Mesodermal cell (in vitro differentiated cells): Measurements from ENCODE around the gene RAB18.

ENCODE experiments used
- H3K27ac ChIP-seq: 2 replicates; pipeline ENCODE4 v1.7.0; 2013; ENCODE audit warnings: mild to moderate bottlenecking, low read depth, low read length, moderate library complexity; ENCODE audit not compliant: severe bottlenecking
- H3K36me3 ChIP-seq: 2 replicates; pipeline ENCODE4 v1.7.1; 2013; ENCODE audit warnings: mild to moderate bottlenecking, low read length, moderate library complexity; ENCODE audit not compliant: control insufficient read depth, insufficient read depth
- H3K4me1 ChIP-seq: one replicate; pipeline ENCODE4 v1.7.1; 2013; ENCODE audit warnings: mild to moderate bottlenecking, low read length; ENCODE audit not compliant: insufficient read depth, control insufficient read depth, poor library complexity, severe bottlenecking
- H3K4me3 ChIP-seq: 2 replicates; pipeline ENCODE4 v1.7.0; 2013; ENCODE audit warnings: low read length, control low read depth, mild to moderate bottlenecking; ENCODE audit not compliant: insufficient read depth, poor library complexity, severe bottlenecking; ENCODE audit errors: extremely low read depth
- H3K9me3 ChIP-seq: 2 replicates; pipeline ENCODE4 v1.7.1; 2013; ENCODE audit warnings: mild to moderate bottlenecking, low read length, moderate library complexity; ENCODE audit not compliant: control insufficient read depth
- WGBS, 2 experiments: methylation state at CpG; one replicate each; pipeline ENCODE4 v1.1.5; 2013; ENCODE audit warnings: missing lambda C conversion rate in 2 of 2; ENCODE audit not compliant: insufficient coverage in 2 of 2; 5-methylcytosine and 5-hydroxymethylcytosine counted together

Gene RAB18

DNA sequence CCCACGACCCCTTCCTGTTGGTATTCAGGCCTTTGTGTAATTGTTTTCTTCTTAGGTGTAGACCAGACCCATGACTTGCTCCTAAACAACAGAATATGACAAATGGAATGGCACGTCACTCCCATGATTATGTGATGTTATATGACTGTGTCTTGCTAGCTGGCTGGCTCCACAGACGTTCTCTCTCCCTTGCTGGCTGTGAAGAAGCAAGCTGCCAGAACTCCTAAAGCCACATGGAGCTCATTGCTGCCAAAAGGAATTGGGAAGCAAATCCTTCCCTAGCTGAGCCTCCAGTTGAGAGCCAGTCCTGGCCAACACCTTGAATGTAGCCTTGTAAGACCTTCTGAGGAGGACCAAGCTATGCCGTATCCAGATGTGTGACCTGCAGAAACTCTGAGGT, 74.2 kb downstream of the RAB18 start:
- WGBS, 2 experiments, result 100% methylated on average over 1 to 2 of the region's 4 CpGs
- H3K9me3 ChIP-seq, result no peaks in the 10 kb centered on the region
- no peak overlapping the region for H3K4me3 ChIP-seq
- H3K27ac ChIP-seq, result no peak overlapping the region
- H3K36me3 ChIP-seq, result no peaks in the 10 kb centered on the region
- no peaks in the 10 kb centered on the region for H3K4me1 ChIP-seq

DNA sequence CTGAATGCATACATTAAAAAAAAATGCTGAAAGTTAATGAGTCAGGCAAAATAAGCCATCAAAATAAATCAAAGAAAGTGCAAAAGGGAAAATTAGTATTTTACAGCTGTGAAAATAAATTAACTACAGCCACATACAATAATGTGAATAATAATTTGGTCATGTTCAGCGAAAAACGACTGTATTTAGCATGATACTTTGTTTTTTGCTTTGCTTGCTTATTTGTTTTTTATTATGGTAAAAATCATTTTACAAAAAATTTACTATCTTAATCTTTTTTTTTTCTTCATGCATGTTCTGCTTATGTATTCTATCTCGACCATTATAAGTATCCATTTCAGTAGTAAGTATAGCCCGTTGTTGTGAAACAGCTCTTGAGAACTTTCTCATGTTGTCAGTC, 77.1 kb downstream of the RAB18 start:
- Histone ChIP-seq H3K27ac (no peak overlapping the region), H3K4me3 (no peak overlapping the region), H3K4me1 (no peaks in the 10 kb centered on the region), H3K9me3 (no peaks in the 10 kb centered on the region), H3K36me3 (no peaks in the 10 kb centered on the region)
- no CpG with 5 or more reads among the region's 4 CpGs for WGBS, 2 experiments

DNA sequence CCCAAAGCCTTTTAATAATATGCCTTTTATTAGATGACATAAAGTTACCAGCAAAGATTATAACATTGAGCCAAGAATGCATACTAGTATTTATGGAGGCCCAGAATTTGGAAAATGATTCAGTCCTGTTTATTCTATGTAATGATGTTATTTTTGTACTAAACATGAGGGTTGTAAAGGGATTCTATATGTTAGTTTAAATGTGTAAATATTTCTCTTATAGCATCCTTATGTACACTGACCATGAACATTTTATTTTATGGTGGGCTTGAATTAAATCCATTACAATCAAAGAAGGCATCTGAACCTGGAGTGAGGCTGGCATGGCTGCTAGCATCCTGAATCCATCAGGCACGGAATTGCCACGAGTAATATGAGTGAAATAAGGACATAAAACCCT, 80.2 kb downstream of the RAB18 start:
- H3K4me1 ChIP-seq, result no peaks in the 10 kb centered on the region
- no peaks in the 10 kb centered on the region for H3K36me3 ChIP-seq
- H3K4me3 ChIP-seq, result no peak overlapping the region
- H3K9me3 ChIP-seq, result no peaks in the 10 kb centered on the region
- WGBS, 2 experiments, result no CpG with 5 or more reads among the region's 2 CpGs
- H3K27ac ChIP-seq, result no peak overlapping the region
